MM.1S (cell line): ENCODE measurements around the gene PSEN1.

Experiments used
- DNase-seq: peaks from one replicate; pipeline ENCODE4 v3.0.0-alpha.2; 2015
- H2AFZ ChIP-seq: fragments of 300-600 bp; sonication (generic); 2 replicates; pipeline ENCODE4 v1.6.0; 2016; ENCODE audit warnings: antibody characterized with exemption, low read length
- H3F3A ChIP-seq: fragments of 300-600 bp; sonication (generic); 2 replicates; pipeline ENCODE4 v1.6.1; 2016; ENCODE audit warnings: mild to moderate bottlenecking, antibody characterized with exemption, low read length, moderate library complexity, mixed read lengths; ENCODE audit not compliant: insufficient read depth
- H3K27ac ChIP-seq: fragments of 300-600 bp; sonication (generic); 2 replicates; pipeline ENCODE4 v1.5.1; 2016; ENCODE audit warnings: mild to moderate bottlenecking, low read length
- H3K27me3 ChIP-seq: fragments of 300-600 bp; sonication (generic); replicated peaks from 2 replicates; pipeline ENCODE4 v1.6.0; 2016; ENCODE audit warnings: low read length; ENCODE audit not compliant: insufficient read depth
- H3K36me3 ChIP-seq: fragments of 300-600 bp; sonication (generic); replicated peaks from 2 replicates; pipeline ENCODE4 v1.6.1; 2016; ENCODE audit warnings: mild to moderate bottlenecking, low read length, mixed read lengths; ENCODE audit not compliant: insufficient read depth
- H3K4me1 ChIP-seq: fragments of 300-600 bp; sonication (generic); 2 replicates; pipeline ENCODE4 v1.6.1; 2016; ENCODE audit warnings: low read length, mixed read lengths
- H3K4me2 ChIP-seq: fragments of 300-600 bp; sonication (generic); 2 replicates; pipeline ENCODE4 v1.6.0; 2016; ENCODE audit warnings: low read depth, low read length
- H3K4me3 ChIP-seq: fragments of 300-600 bp; sonication (generic); 2 replicates; pipeline ENCODE4 v1.5.1; 2016; ENCODE audit warnings: low read length, mixed read lengths
- H3K79me2 ChIP-seq: fragments of 300-600 bp; sonication (generic); 2 replicates; pipeline ENCODE4 v1.6.1; 2016; ENCODE audit warnings: mixed run types, low read length, mixed read lengths
- H3K9ac ChIP-seq: fragments of 300-600 bp; sonication (generic); 2 replicates; pipeline ENCODE4 v1.6.1; 2016; ENCODE audit warnings: low read length, mixed read lengths
- H3K9me2 ChIP-seq: fragments of 300-600 bp; sonication (generic); replicated peaks from 2 replicates; pipeline ENCODE4 v1.6.1; 2016; ENCODE audit warnings: mild to moderate bottlenecking, low read length, mixed read lengths; ENCODE audit not compliant: insufficient read depth
- H3K9me3 ChIP-seq: fragments of 300-600 bp; sonication (generic); replicated peaks from 2 replicates; pipeline ENCODE4 v1.6.1; 2016; ENCODE audit warnings: mild to moderate bottlenecking, low read length, mixed read lengths; ENCODE audit not compliant: insufficient read depth
- H4K20me1 ChIP-seq: fragments of 300-600 bp; sonication (generic); 2 replicates; pipeline ENCODE4 v1.6.1; 2016; ENCODE audit warnings: mild to moderate bottlenecking, low read length, moderate library complexity, mixed read lengths; ENCODE audit not compliant: insufficient read depth
- EZH2 ChIP-seq: fragments of 300-600 bp; sonication (generic); optimal IDR thresholded peaks from 2 replicates; pipeline ENCODE3; 2017; ENCODE audit warnings: low read depth, mild to moderate bottlenecking, antibody characterized with exemption, low read length, mixed read lengths
- EZH2phosphoT487 ChIP-seq: fragments of 300-600 bp; sonication (generic); IDR thresholded peaks from 2 replicates; pipeline ENCODE4 v1.6.1; 2018; ENCODE audit warnings: antibody characterized with exemption, low read length
- TF ChIP-seq, protein P1 (sequence below): fragments of 300-600 bp; sonication (generic); IDR thresholded peaks from 2 replicates; pipeline ENCODE4 v1.5.1; 2016; ENCODE audit warnings: antibody characterized with exemption, low read length, mixed read lengths

PSEN1 gene

DNA sequence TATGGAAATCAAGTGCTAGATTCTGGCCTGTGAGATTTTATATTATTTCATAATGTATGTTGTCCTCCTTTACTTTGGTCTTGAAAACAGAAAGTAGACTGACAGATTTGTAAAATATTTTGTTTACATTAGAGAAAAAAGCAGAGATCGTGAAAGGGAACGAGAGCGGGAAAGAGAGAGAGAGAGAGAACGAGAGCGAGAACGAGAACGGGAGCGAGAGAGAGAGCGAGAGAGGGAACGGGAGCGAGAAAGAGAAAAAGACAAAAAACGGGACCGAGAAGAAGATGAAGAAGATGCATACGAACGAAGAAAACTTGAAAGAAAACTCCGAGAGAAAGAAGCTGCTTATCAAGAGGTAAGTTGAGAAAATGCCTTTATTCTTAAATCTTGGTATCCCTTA lies 30.6 kb upstream of the PSEN1 start:
- no peaks in the 10 kb centered on the region for H3F3A ChIP-seq
- no peaks in the 10 kb centered on the region for H4K20me1 ChIP-seq
- no peaks in the 10 kb centered on the region for H3K9me2 ChIP-seq
- H3K27me3 ChIP-seq: no peaks in the 10 kb centered on the region
- no peak overlapping the region for H3K4me2 ChIP-seq
- no peak overlapping the region for H3K27ac ChIP-seq
- H3K9ac ChIP-seq: no peak overlapping the region
- no peaks in the 10 kb centered on the region for H3K9me3 ChIP-seq
- no peak for DNase-seq
- TF ChIP-seq EZH2 (no peak), EZH2phosphoT487 (no peak)
- TF ChIP-seq, protein P1, sequence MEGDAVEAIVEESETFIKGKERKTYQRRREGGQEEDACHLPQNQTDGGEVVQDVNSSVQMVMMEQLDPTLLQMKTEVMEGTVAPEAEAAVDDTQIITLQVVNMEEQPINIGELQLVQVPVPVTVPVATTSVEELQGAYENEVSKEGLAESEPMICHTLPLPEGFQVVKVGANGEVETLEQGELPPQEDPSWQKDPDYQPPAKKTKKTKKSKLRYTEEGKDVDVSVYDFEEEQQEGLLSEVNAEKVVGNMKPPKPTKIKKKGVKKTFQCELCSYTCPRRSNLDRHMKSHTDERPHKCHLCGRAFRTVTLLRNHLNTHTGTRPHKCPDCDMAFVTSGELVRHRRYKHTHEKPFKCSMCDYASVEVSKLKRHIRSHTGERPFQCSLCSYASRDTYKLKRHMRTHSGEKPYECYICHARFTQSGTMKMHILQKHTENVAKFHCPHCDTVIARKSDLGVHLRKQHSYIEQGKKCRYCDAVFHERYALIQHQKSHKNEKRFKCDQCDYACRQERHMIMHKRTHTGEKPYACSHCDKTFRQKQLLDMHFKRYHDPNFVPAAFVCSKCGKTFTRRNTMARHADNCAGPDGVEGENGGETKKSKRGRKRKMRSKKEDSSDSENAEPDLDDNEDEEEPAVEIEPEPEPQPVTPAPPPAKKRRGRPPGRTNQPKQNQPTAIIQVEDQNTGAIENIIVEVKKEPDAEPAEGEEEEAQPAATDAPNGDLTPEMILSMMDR: no peak
- H3K4me1 ChIP-seq: no peaks in the 10 kb centered on the region
- H2AFZ ChIP-seq: no peak overlapping the region
- H3K4me3 ChIP-seq: no peak overlapping the region
- no peaks in the 10 kb centered on the region; the same call in 1 of the 2 replicates for H3K36me3 ChIP-seq
- no peaks in the 10 kb centered on the region for H3K79me2 ChIP-seq

- TF ChIP-seq EZH2phosphoT487: no peak
- no peak for TF ChIP-seq EZH2
- TF ChIP-seq, protein P1: no peak
- no peak overlapping the region for H3K27ac ChIP-seq
- H3K4me1 ChIP-seq: no peaks in the 10 kb centered on the region
- H3K36me3 ChIP-seq: no peaks in the 10 kb centered on the region; the same call in 1 of the 2 replicates
- H4K20me1 ChIP-seq: no peaks in the 10 kb centered on the region
- H3K4me2 ChIP-seq: no peak overlapping the region
- no peak overlapping the region for H3K4me3 ChIP-seq
- no peaks in the 10 kb centered on the region for H3K27me3 ChIP-seq
- no peak overlapping the region for H3K9ac ChIP-seq
- no peaks in the 10 kb centered on the region for H3K9me3 ChIP-seq
- no peak overlapping the region for H2AFZ ChIP-seq
- DNase-seq: no peak
- H3K79me2 ChIP-seq: no peaks in the 10 kb centered on the region
- no peaks in the 10 kb centered on the region for H3F3A ChIP-seq
- no peaks in the 10 kb centered on the region for H3K9me2 ChIP-seq
Measured at GRCh38 chr14:73116079-73116665, 20.1 kb upstream of the PSEN1 start.

DNA sequence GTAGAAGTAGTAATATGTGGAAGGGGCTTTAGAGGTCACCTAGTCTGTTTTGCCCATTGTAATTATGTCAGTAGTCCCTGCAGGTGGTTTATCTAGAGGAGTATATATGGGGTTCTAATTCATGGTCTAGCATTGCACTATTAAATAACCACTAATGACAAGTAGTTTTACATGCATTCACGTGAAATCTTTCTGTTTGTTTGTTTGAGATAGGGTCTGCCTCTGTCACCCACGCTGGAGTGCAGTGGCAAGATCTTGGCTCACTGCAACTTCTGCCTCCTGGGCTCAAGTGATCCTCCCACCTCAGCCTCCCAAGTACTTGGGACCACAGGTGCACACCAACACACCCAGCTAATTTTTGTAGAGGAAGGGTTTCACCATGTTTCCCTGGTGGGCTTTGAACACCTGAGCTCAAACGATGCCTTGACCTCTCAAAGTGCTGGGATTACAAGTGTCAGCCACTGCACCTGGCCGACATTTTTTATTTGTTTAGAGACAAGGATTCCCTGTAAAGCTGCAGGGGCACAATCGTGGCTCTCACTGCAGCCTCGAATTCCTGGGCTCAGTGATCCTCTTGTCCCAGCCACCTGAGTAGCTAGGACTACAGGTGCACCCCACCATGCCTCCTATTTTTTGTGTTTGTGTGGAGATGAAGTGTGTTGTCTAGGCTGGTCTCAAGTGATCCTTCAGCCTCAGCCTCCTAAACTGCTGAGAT lies 12.0 kb upstream of the PSEN1 start:
- no peak overlapping the region for H3K4me3 ChIP-seq
- H3K79me2 ChIP-seq: no peaks in the 10 kb centered on the region
- H3K27ac ChIP-seq: no peak overlapping the region
- H3K27me3 ChIP-seq: no peaks in the 10 kb centered on the region
- no peak overlapping the region for H2AFZ ChIP-seq
- no peaks in the 10 kb centered on the region for H3F3A ChIP-seq
- no peak for DNase-seq
- no peaks in the 10 kb centered on the region for H3K9me2 ChIP-seq
- H3K9me3 ChIP-seq: no peaks in the 10 kb centered on the region
- TF ChIP-seq, protein P1: no peak
- TF ChIP-seq EZH2phosphoT487: no peak
- TF ChIP-seq EZH2: no peak
- no peak overlapping the region for H3K9ac ChIP-seq
- no peaks in the 10 kb centered on the region for H4K20me1 ChIP-seq
- no peaks in the 10 kb centered on the region for H3K4me1 ChIP-seq
- no peak overlapping the region for H3K4me2 ChIP-seq
- H3K36me3 ChIP-seq: no peaks in the 10 kb centered on the region
